ENCODE results near the gene CACNA1S.

Gene CACNA1S

GRCh38 chr1:201119206-201120197, 7.3 kb upstream of the CACNA1S start:
- DNase-seq (ENCODE audit: insufficient read length, low spot score) (peak; percentile 57), FAIRE-seq (no peak)

DNA sequence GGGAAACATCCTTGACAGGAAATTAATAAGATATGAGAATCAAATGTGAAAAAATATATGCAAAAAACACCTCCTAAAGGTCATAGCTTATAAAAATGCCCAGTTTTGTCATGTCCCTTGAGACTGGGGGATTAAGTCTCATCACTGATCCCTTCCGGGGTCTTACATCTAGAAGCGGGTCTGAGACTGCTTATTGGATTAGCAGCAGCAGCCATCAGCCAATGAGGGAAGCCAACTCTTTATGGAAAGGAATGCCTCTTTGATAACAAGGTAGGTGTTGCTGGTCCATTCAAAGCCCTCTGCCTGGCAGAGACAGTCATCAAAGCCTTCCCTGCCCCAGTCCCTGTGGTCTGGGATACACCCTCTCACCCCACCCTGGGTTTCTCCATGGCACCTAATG, 3.9 kb upstream of the CACNA1S start:
- DNase-seq (ENCODE audit: insufficient read length, low spot score), result no peak
- no peak for FAIRE-seq

DNA sequence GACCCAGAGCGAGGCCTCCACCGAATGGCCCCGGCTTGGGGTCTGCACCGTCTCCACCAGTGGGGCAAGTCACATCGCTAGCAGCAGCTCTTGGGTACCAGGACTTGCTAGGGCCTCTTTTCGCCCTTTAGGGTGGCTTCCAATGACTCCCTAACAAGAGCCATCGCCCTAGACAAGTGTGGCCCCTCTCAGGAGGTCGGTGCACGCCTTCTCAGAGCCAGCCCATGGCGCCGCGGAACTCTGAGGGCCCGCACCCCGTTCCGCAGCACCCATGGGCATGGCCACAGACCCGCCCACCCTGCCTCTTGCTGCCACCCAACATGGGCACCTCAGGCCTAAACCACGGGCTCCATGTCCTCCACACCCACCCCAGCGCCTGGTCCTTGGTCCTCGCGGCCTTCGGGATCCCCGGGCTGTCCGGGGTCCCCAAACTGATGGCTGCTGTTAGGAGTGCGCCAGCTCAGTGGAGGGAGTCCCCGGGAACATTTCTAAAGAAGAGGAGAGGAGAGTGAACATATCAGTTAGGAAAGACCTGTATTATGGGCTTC, 3.2 kb upstream of the CACNA1S start:
- DNase-seq (ENCODE audit: insufficient read length, low spot score) (no peak), FAIRE-seq (no peak)

DNA sequence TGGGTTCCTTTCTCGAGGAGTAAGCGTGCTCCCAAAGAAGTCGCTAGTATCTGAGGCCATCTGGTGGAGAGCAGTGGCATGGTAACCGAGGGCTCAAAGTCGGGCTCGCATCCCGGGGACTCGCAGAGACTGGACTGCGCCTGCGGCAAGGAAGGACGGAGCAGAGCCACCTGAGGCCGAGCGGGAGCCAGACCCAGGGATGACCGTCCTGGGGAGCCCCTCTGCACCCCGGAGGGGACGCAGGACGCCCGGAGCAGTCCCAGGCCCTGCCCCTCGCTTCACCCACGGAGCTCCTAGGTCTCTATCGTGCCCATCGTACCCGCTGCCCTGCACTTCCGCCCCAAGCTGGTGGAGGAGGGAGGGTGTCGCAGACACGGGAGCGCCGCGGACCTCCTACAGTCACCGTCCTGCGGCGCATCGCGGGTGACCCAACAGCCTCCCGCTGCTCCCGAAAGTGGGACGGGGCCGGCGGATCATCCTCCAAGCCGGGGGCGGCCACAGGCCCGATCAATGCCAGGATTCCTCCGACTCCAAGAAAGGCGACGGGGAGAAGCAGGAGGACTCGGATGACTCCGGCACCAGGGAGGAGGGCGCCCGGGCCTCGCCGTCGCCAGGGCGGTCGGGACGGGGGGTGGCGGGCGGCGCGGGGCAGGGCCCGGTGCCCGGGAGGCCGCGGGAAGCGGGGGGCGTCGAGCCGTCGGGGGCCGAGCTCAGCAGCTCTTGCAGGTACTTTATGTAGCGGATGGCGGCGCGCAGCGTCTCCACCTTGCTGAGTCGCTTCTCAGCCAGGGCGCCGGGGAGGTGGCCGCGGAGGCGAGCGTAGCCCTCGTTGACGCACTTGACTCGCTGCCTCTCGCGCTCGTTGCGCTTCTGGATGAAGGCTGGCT, 2.3 kb upstream of the CACNA1S start:
- peak; percentile 98 for DNase-seq (ENCODE audit: insufficient read length, low spot score)
- peak; percentile 89 for FAIRE-seq

- FAIRE-seq, result no peak
- DNase-seq (ENCODE audit: insufficient read length, low spot score), result no peak
These were observed 1.4 kb upstream of the CACNA1S start for GRCh38 chr1:201113451-201114244.

GRCh38 chr1:201112926-201113325, 700 bp upstream of the CACNA1S start:
- DNase-seq (ENCODE audit: insufficient read length, low spot score) (no peak), FAIRE-seq (no peak)

DNA sequence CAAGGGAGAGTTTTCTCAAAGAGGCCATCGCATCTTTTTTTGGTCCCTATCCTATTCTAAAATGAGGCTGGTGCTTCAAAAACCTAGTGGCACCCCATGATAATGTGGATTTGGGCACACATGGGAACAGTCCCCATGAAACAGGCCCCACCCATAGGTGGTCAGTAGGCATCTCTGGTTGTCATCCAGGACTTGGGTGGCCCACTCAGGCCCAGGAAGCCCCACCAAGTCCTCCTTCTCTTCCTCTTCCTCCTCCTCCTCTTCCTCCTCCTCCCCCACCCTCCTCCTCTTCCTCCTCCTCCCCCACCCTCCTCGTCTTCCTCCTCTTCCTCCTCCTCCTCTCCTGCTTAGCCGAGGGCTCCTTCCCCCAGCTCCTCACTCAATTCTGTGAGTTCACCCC, 554 bp downstream of the CACNA1S start:
- DNase-seq (ENCODE audit: insufficient read length, low spot score) (no peak), FAIRE-seq (no peak)

DNA sequence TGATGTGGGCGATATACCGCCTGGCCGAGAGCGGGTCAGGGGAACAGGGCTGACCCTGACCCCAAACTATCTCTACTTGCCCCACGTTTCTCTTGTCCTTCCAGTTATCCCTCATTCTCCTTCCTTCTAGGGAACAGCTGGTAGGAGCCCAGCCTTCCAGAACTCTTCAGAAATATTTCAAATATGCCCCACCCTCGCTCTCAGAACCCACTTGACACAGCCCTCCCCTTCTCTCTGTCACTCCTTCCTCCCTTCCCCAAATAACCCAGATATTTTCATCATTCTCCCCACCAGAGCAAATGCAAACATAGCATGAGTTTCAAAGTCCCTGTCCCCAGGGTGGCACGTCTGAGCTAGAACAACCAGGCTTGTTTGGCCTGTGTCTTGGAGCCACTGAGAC, 1.1 kb downstream of the CACNA1S start:
- DNase-seq (ENCODE audit: insufficient read length, low spot score) (no peak), FAIRE-seq (no peak)

DNA sequence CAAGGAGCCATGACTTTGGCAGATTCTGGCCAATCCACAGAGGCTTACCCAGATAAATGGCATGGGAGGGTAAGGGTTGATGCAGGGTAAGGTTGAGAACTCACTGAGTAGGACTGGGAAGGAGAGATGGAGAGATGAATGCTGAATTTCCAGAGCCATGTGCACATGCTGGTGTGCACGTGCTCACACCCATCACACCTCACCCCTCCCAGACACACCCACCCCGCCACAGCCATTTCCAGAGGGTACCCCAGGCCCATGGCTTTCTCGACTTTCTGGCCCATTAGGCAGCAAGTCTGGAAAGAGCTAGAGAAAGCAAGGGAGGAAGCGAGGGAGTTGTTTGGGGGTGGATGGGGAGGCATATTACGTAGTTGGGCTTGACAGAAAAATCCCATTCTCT, 1.6 kb downstream of the CACNA1S start:
- FAIRE-seq, result no peak

GRCh38 chr1:201110138-201110537, 2.1 kb downstream of the CACNA1S start:
- FAIRE-seq (no peak), DNase-seq (ENCODE audit: insufficient read length, low spot score) (no peak)

More for the DNA sequence above, 1.6 kb downstream of the CACNA1S start:
- no peak for DNase-seq (ENCODE audit: insufficient read length, low spot score)

DNA sequence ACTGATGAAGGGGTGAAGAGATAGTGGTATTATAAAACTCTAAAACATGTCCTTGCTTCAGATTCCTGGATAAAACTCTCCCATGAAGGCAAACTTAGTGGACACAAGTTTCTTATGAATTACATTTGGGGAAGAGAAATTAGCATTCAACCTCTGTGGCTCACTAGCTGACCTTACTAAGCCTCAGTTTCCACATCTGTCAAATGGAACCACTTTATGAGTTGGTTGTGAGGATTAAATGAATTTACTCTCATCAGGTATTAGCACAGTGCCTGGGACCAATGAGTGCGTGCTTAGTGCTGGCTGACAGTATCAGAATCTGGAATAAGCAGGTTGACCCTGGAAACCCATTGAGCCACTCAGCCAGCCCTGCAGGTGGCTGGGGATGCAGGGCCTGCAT, 2.6 kb downstream of the CACNA1S start:
- no peak for DNase-seq (ENCODE audit: insufficient read length, low spot score)
- no peak for FAIRE-seq

GRCh38 chr1:201108614-201109013, 3.6 kb downstream of the CACNA1S start:
- DNase-seq (ENCODE audit: insufficient read length, low spot score) (no peak), FAIRE-seq (no peak)

DNA sequence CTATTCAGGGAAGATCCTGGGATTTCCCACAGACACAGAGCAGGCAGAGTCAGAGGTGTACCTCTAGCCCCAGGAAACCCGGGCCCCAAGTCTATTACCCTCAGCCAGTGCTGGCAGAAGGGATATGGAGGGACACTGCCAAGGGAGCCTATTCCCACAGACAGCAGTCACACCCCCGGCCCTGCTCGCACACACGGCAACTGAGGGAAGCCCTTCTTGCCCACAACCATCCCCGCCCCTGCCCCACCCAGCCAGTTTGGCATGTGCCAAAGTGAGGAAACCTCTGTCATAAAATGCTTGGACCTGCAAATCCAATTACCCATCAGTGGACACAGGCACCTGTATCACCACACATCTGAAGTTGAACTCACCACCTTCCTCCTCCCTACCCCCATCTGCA, 6.5 kb downstream of the CACNA1S start:
- FAIRE-seq (no peak), DNase-seq (ENCODE audit: insufficient read length, low spot score) (no peak)

DNA sequence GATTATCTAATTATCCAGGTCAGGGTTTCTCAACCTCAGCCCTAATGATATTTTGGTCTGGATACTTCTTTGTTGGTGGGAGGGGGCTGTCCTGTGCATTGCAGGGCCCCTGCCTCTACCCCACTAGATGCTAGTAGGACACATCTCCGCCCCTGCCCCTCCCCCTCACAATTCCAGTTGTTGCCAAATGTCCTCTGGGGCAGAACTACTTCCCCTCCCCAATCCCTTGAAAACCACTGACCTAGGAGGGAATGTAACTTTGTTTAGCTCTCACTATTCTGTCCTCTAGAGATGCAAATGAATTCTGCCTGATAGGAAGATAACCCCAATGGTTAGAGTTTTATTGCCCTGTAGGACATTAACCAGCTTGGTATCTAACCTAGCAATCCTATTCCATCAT, 8.1 kb downstream of the CACNA1S start:
- no peak for FAIRE-seq

GRCh38 chr1:201103666-201104065, 8.6 kb downstream of the CACNA1S start:
- FAIRE-seq, result no peak
- DNase-seq (ENCODE audit: insufficient read length, low spot score), result no peak

More for the DNA sequence above, 8.1 kb downstream of the CACNA1S start:
- no peak for DNase-seq (ENCODE audit: insufficient read length, low spot score)

GRCh38 chr1:201100169-201100930, 11.9 kb downstream of the CACNA1S start:
- no peak for DNase-seq (ENCODE audit: insufficient read length, low spot score)

GRCh38 chr1:201098992-201099677, 13.1 kb downstream of the CACNA1S start:
- no peak for FAIRE-seq

More at GRCh38 chr1:201100169-201100930, 11.9 kb downstream of the CACNA1S start:
- no peak for FAIRE-seq

DNA sequence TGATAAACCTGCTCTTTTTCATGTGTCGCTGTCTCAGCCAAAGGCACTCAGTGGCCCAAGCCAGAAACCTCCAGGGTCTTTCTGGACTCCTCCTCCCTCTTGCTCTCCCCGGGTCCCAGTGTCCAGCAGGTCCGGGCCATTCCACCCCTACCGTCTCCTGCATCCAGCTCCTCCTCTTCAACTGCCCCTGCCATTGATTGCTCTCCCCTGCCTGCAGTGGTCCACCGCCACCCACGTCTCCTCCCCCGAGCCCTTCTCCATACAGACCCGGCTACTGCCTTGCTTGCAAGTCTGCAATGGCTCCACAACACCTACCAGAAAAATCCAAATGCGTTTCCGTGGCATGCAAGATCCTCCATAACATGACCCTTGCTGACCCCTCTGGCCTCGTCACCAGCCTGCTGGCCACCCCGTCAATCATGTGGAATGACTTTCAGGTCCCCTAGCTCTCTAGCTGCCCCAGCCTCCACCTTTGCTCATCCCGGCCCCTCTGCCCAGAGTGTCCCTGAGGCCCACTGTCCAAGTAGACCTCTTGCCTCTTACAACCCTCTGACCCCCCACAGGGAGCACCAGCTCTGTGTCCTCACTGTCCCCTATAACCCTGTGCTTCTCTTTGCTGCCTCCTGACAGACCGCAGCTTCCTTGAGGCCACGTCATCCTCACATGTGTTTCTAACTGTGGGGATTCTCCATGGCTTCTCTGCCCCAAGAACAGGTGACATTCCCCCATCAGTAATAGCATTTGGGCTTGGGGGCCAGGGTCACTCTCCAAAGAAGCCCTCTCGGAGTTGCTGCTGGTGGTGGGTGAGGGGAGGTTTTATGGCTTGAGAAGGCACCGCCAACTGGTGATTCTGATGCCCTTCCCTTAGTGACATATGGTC, 15.0 kb downstream of the CACNA1S start:
- FAIRE-seq, result no peak
- no peak for DNase-seq (ENCODE audit: insufficient read length, low spot score)

More at GRCh38 chr1:201098992-201099677, 13.1 kb downstream of the CACNA1S start:
- DNase-seq (ENCODE audit: insufficient read length, low spot score), result no peak
